LNCAP (cell line): ENCODE measurements around the gene MYO19.

Experiments
- CTCF ChIP-seq: fragments of 450-650 bp; IDR thresholded peaks from 2 replicates; pipeline ENCODE4 v1.5.1; 2017; ENCODE audit warnings: mild to moderate bottlenecking

MYO19 gene

DNA sequence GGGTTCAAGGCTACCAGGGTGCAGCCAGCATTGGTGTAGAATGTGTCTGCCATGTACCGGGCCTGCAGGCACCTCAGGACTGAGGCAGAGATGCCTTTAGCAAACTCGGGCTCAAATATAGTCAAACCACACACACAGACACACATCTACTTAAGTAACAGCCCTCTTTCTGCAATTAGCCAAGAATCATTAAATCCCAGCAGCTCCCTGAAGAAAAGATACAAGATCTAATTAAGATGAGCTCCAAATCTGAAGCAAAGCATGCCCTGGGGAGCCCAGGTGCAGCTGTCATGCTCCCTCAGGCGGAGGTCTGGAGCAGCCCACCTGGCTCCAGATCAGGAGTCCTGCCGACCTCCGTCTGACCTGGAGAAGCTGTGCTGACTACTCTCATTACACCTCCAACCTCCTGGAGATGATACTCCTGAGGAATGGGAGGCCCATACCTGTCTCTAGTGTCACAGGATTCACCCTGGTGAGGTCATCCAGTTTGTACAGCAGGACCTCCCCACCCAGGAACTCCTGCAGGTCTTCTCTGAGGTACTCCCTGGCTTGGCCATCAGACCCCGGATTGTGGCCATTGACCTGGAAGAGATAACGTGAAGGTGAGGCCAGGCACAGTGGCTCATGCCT, 6.9 kb downstream of the MYO19 start:
- TF ChIP-seq CTCF = no peak

DNA sequence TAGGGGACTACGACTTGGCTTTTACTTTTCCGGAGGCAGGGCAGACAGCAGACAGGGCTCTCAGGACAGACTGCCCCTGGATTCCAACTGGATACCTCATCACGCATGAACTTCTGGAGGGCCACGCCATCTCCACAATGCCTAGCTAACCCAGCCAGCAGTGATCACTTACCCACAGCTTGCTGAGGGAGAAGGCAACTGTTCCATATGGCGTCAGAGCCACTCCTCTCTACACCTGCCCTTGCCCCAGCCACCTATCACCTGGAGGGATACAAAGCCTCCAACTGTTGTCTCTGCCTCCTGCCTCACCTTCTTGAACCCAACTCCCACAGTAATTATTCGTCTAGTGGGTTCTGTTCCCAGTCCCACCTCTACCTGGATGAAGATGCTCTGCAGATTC, 8.8 kb downstream of the MYO19 start:
- no peak for TF ChIP-seq CTCF

- TF ChIP-seq CTCF = no peak
These were observed 9.6 kb downstream of the MYO19 start for GRCh38 chr17:36525113-36525512.

GRCh38 chr17:36524428-36524876, 10.2 kb downstream of the MYO19 start:
- TF ChIP-seq CTCF = no peak

GRCh38 chr17:36523113-36523512, 11.6 kb downstream of the MYO19 start:
- TF ChIP-seq CTCF = no peak

DNA sequence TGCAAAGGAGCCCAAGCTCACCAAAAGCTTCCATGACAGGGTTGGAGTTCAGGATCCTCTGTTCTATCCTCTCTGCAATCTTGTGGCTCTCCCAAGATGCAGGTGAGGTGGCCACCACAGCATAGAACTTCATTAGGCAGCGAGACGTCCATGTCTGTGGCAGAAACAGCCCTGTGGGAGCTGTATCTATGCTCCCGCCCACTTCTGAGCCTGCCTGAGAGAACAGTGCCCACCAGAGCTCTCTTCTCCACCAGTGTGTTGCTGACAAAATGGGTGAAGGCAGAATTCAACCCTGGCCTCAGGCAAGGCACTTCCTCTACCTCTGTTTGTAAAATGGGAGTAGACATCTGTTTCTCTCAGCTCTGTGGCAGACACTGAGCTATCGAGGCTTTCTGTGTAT, 18.8 kb downstream of the MYO19 start:
- TF ChIP-seq CTCF = no peak

- no peak for TF ChIP-seq CTCF
These were observed 19.8 kb downstream of the MYO19 start for GRCh38 chr17:36514856-36515255.

- TF ChIP-seq CTCF = no peak
These were observed 22.0 kb downstream of the MYO19 start for GRCh38 chr17:36512641-36513040.
